GM12892 (cell line): Measurements from ENCODE around the gene KRT78.

ENCODE experiments used
- POLR2A ChIP-seq: IDR thresholded peaks from 2 replicates; pipeline ENCODE4 v1.6.1; 2011; ENCODE audit warnings: low read depth, low read length, control low read depth
- TAF1 ChIP-seq: IDR thresholded peaks from 2 replicates; pipeline ENCODE4 v1.6.1; 2011; ENCODE audit warnings: low read depth, mild to moderate bottlenecking, control low read depth, low read length, borderline replicate concordance

DNA sequence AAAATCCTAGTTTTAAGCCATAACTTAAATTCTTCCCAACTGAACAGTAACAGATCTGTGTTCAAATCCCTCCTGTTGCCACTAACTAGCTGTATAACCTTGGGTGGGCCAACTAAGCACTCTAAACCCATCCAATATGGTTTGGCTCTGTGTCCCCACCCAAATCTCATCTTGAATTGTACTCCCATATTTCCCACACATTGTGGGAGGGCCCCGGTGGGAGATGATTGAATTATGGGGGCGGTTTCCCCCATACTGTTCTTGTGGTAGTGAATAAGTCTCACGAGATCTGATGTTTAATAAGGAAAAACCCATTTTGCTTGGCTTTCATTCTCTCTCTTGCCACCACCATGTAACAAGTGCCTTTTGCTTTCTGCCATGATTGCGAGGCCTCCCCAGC is 33.6 kb downstream of the KRT78 start:
- TF ChIP-seq POLR2A = no peak
- TF ChIP-seq TAF1 = no peak
